GM21526 (cell line): ENCODE measurements around the gene VAMP2.
A peak's percentile ranks its signal among the peaks of the same experiment; 100 is the strongest.
"Not testable (repeated sequence)": the region's sequence is repeated elsewhere in the genome, so short reads cannot be mapped to it uniquely, and the experiment has no call there.

Source experiments
- ATAC-seq: cut with Tn5 transposase; IDR thresholded peaks from one replicate; pipeline ENCODE4 v1.9.1; 2021; ENCODE audit warnings: moderate library complexity; ENCODE audit not compliant: unreplicated experiment, low FRiP score

VAMP2 gene

GRCh38 chr17:8176197-8176940 lies 13.6 kb upstream of the VAMP2 start, which contains the start of gene TMEM107:
TSS of gene TMEM107 (minus strand) at chr17:8176380. CDS start at chr17:8176286, 94 bp downstream.
- no peak for ATAC-seq

- no peak for ATAC-seq
Measured at GRCh38 chr17:8175795-8176196, 13.0 kb upstream of the VAMP2 start.

- ATAC-seq = no peak
Measured at GRCh38 chr17:8173871-8174322, 11.1 kb upstream of the VAMP2 start.

- ATAC-seq = peak; percentile 72
Measured at GRCh38 chr17:8173056-8173870, 10.5 kb upstream of the VAMP2 start.

- not testable (repeated sequence) for ATAC-seq
Measured at GRCh38 chr17:8170186-8170585, 7.4 kb upstream of the VAMP2 start.

GRCh38 chr17:8167526-8167925 lies 4.8 kb upstream of the VAMP2 start:
- no peak for ATAC-seq

- ATAC-seq = no peak
Measured at GRCh38 chr17:8166731-8167130, 4.0 kb upstream of the VAMP2 start.

GRCh38 chr17:8164815-8165131 lies 2.0 kb upstream of the VAMP2 start:
- no peak for ATAC-seq

- ATAC-seq = no peak
Measured at GRCh38 chr17:8163978-8164814, 1.4 kb upstream of the VAMP2 start.

- ATAC-seq = no peak
Measured at GRCh38 chr17:8162997-8163977, 539 bp upstream of the VAMP2 start.

- no peak for ATAC-seq
Measured at GRCh38 chr17:8161289-8162232, 1.2 kb downstream of the VAMP2 start.

- ATAC-seq = no peak
Measured at GRCh38 chr17:8160741-8161221, 2.0 kb downstream of the VAMP2 start.

GRCh38 chr17:8160224-8160577 lies 2.5 kb downstream of the VAMP2 start:
- ATAC-seq = no peak

GRCh38 chr17:8159459-8160223 lies 3.1 kb downstream of the VAMP2 start:
- ATAC-seq = no peak

GRCh38 chr17:8159032-8159400 lies 3.7 kb downstream of the VAMP2 start:
- no peak for ATAC-seq

GRCh38 chr17:8158267-8159031 lies 4.3 kb downstream of the VAMP2 start:
- peak; percentile 25 for ATAC-seq
